Small intestine (tissue), 7 donors: ENCODE measurements around the gene CRYL1. TPM values are rescaled to one million over a fixed set of nuclear protein-coding genes. Genes with fewer than 3 reads are reported as not detected.

Experiments
- DNase-seq, 2 donors: peaks; one replicate each; pipeline versions ENCODE4 v3.0.0 to v3.0.0-alpha.2; 2013
- FAIRE-seq: peaks from 2 replicates; lab custom pipeline; 2012; peaks lifted over from hg19 to GRCh38; lab: Jason Lieb, UNC
- H3K27ac ChIP-seq, 3 donors: one replicate each; pipeline ENCODE4 v1.5.1; 2013; ENCODE audit warnings: low read length in 2 of 3, mild to moderate bottlenecking in 2 of 3, control low read depth in 1 of 3, inconsistent platforms in 1 of 3, low read depth in 1 of 3, moderate library complexity in 1 of 3
- H3K27me3 ChIP-seq, 3 donors: one replicate each; pipeline ENCODE4 v1.6.1; 2013; ENCODE audit warnings: low read length in 3 of 3, inconsistent platforms in 1 of 3; ENCODE audit not compliant: control insufficient read depth in 3 of 3, insufficient read depth in 3 of 3
- H3K36me3 ChIP-seq, 3 donors: one replicate each; pipeline ENCODE4 v1.6.1; 2013; ENCODE audit warnings: low read length in 3 of 3, inconsistent platforms in 1 of 3, low read depth in 1 of 3, mild to moderate bottlenecking in 1 of 3, moderate library complexity in 1 of 3; ENCODE audit not compliant: control insufficient read depth in 3 of 3, insufficient read depth in 2 of 3
- H3K4me1 ChIP-seq, 3 donors: one replicate each; pipeline ENCODE4 v1.6.1; 2013; ENCODE audit warnings: low read length in 2 of 3, inconsistent platforms in 1 of 3, low read depth in 1 of 3, mild to moderate bottlenecking in 1 of 3, moderate library complexity in 1 of 3; ENCODE audit not compliant: control insufficient read depth in 3 of 3, insufficient read depth in 2 of 3
- H3K4me3 ChIP-seq, 3 donors: one replicate each; pipeline ENCODE4 v1.5.1; 2013; ENCODE audit warnings: low read length in 3 of 3, control low read depth in 1 of 3, inconsistent platforms in 1 of 3, low read depth in 1 of 3, mild to moderate bottlenecking in 1 of 3, moderate library complexity in 1 of 3
- H3K9me3 ChIP-seq, 2 donors: one replicate each; pipeline ENCODE4 v1.6.1; 2013; ENCODE audit warnings: low read depth in 1 of 2, low read length in 1 of 2; ENCODE audit not compliant: control insufficient read depth in 2 of 2, insufficient read depth in 1 of 2
- WGBS, 3 donors: extraction: QIAGEN DNeasy Blood & Tissue Kit; methylation state at CpG; one replicate each; pipeline ENCODE4 v1.1.7; 2013; 5-methylcytosine and 5-hydroxymethylcytosine counted together
- polyA plus RNA-seq, 4 donors: library from polyadenylated mRNA; stranded (reverse) in 3 of 4; unstranded in 1 of 4; fragments of 200-250 nt in 3 of 4; fragments of 120-200 nt in 1 of 4; gene quantifications; one replicate each; pipeline versions ENCODE4 v1.2.1 to v1.2.3, GENCODE V29; 2013
- donor health status: healthy with polysubstance abuse.
- donor health status: control.
- donor health status: control.
- donor health status: Bipolar disorder and iron deficiency.
- donor health status: healthy.

The CRYL1 gene
- polyA plus RNA-seq, 4 donors: 136 to 372 (median 263) TPM

DNA sequence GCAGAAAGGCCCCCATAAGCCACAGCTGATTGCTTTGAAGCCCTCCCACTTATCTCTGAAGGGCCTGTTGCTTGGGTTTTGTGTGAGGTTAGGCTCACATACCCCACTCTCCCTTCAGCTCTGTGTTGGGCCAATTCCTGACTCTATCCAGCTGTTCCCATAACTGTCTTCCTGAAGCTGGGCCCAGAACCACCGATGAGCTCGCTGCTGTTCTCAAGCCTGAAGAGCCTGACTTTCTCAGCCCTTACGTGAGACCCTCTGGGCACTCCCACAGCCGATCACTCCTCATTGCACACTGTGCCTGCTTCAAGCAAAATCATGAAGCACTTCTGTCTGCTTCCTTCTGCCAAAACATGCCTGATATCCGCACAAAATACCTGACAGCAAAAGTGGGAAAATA, 124.1 kb downstream of the CRYL1 start:
- WGBS, 3 donors: 84 to 97% (median 93%) methylated on average over 5 of the region's 5 CpGs
- Histone ChIP-seq H3K27me3 (no peaks in the 10 kb centered on the region), H3K9me3 (no peaks in the 10 kb centered on the region), H3K27ac (no peak overlapping the region), H3K36me3 (peaks cover 3 to 34% (median 10%) of the 10 kb centered on the region in 3 donors), H3K4me3 (no peak overlapping the region), H3K4me1 (no peaks in the 10 kb centered on the region)
- DNase-seq (no peak), FAIRE-seq (no peak)

DNA sequence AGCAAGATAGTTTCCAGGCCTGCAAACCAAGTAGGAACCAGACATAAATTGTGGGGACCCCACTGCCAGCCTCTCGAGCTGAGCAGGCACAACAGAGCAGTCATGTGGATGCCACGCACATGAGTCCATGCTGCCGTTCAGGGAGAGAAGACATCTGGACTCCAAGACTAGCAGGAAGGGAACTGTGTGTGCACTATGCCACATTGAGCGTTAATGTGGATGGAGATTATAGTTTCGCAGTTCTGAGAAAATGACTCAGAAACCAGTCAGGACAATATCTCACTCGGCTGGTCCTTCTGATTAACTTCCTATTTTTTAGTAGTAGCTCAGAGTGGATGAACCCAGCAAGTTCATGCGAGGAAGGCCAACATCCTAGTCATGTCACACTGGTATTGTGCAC, 124.9 kb downstream of the CRYL1 start:
- peaks cover 3 to 32% (median 10%) of the 10 kb centered on the region in 3 donors for H3K36me3 ChIP-seq
- H3K4me3 ChIP-seq: no peak overlapping the region
- no peaks in the 10 kb centered on the region for H3K9me3 ChIP-seq
- FAIRE-seq (no peak), DNase-seq (no peak)
- WGBS, 3 donors: 62 to 68% (median 67%) methylated on average over 7 of the region's 7 CpGs
- no peaks in the 10 kb centered on the region for H3K27me3 ChIP-seq
- H3K27ac ChIP-seq: no peak overlapping the region
- no peaks in the 10 kb centered on the region for H3K4me1 ChIP-seq

DNA sequence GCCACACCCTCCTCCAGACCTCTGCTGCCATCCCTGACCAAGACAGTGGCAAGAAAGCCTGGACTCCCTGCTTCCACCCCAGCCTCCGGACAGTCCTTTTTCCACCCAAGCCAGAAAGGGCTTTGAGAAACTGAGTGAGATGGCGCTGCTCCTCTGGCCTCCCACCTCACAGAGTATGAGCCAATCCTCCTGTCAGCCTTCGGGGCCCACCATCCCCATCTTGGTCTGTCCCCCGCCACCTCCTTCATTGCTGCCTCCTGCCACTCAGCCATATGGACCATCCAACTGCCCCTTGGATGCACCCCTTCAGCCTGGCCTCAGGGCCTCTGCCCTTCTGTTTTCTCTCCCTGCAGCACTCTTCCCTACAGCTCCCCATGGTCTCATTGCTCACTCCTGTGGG, 125.7 kb downstream of the CRYL1 start:
- Histone ChIP-seq H3K27me3 (no peaks in the 10 kb centered on the region), H3K9me3 (no peaks in the 10 kb centered on the region), H3K27ac (no peak overlapping the region), H3K36me3 (peaks cover 3 to 27% (median 7%) of the 10 kb centered on the region in 3 donors), H3K4me1 (no peaks in the 10 kb centered on the region), H3K4me3 (no peak overlapping the region)
- DNase-seq: no peak
- no peak for FAIRE-seq
- 98 to 100% (median 100%) methylated on average over 4 of the region's 4 CpGs for WGBS, 3 donors

DNA sequence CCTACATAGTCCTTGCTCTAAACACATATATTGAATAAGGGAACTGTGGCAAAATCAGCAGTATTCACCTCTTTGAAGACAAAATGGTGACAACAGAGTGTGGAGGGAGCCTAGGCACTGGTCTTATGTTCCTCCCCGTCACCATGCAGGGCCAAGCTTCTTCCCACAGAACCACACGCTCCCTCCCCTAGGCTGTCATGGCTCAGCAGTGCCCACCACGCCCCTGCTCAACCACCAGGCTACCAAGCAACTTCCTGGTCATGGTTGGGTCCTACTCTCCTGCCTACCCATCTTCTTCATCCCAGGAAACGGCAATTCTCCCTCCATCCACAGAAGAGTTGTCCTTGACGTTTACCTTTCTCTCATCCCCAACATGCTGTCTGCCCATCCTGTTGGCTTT, 126.1 kb downstream of the CRYL1 start:
- Histone ChIP-seq H3K4me3 (no peak overlapping the region), H3K27ac (no peak overlapping the region), H3K4me1 (no peaks in the 10 kb centered on the region), H3K36me3 (peaks cover 3 to 23% (median 7%) of the 10 kb centered on the region in 3 donors), H3K27me3 (no peaks in the 10 kb centered on the region), H3K9me3 (no peaks in the 10 kb centered on the region)
- 87 to 95% (median 89%) methylated on average over 5 of the region's 5 CpGs for WGBS, 3 donors
- FAIRE-seq: no peak
- no peak for DNase-seq

DNA sequence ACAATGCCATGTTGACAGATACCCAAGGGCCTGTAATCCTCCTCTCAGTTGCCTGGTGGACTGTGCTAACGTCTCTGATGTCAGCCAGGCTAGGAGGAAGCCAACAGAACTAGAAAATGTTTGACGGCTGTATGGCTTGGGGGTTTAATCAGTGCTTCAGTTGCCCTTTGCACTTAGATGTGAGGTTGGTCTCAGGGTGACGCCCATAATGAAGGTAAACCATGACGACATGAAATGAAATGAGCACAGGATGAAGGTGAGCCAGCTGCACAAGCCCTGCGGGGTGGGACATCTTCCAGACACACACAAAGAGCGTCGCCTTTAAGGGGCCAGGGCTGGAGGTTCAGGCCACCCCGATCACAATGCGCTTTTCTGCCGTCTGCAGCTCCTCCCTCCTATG, 127.2 kb downstream of the CRYL1 start:
- 45 to 65% (median 61%) methylated on average over 10 of the region's 10 CpGs for WGBS, 3 donors
- H3K9me3 ChIP-seq: no peaks in the 10 kb centered on the region
- FAIRE-seq: no peak
- H3K4me1 ChIP-seq: no peaks in the 10 kb centered on the region
- no peaks in the 10 kb centered on the region for H3K27me3 ChIP-seq
- DNase-seq: peak; percentile 69 to 73
- H3K27ac ChIP-seq: no peak overlapping the region
- H3K36me3 ChIP-seq: peaks cover 3 to 17% (median 3%) of the 10 kb centered on the region in 3 donors
- H3K4me3 ChIP-seq: no peak overlapping the region

DNA sequence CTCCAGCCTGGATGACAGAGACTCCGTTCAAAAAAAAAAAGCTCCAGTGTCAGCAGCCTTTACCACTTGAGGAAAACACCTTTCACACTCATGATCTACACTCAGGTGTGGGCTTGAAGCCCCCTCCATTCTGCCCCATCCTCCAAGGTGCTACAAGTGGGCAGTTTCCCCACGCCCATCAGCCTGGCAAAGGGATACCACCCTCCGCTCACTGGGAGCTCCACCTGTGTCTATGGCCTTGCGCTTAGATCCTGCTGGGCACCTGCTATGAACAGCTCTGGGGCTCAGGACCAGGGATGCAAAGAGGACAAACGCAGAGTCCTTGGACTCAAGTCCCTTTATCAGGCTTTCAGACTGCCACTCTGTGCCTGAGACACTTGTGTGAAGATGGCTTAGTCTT, 127.8 kb downstream of the CRYL1 start:
- Histone ChIP-seq H3K27me3 (no peaks in the 10 kb centered on the region), H3K9me3 (no peaks in the 10 kb centered on the region), H3K36me3 (peaks cover 0 to 14% (median 2%) of the 10 kb centered on the region in 3 donors), H3K27ac (no peak overlapping the region), H3K4me3 (no peak overlapping the region), H3K4me1 (no peaks in the 10 kb centered on the region)
- no peak for DNase-seq
- 93 to 96% (median 94%) methylated on average over 5 of the region's 5 CpGs for WGBS, 3 donors
- no peak for FAIRE-seq

DNA sequence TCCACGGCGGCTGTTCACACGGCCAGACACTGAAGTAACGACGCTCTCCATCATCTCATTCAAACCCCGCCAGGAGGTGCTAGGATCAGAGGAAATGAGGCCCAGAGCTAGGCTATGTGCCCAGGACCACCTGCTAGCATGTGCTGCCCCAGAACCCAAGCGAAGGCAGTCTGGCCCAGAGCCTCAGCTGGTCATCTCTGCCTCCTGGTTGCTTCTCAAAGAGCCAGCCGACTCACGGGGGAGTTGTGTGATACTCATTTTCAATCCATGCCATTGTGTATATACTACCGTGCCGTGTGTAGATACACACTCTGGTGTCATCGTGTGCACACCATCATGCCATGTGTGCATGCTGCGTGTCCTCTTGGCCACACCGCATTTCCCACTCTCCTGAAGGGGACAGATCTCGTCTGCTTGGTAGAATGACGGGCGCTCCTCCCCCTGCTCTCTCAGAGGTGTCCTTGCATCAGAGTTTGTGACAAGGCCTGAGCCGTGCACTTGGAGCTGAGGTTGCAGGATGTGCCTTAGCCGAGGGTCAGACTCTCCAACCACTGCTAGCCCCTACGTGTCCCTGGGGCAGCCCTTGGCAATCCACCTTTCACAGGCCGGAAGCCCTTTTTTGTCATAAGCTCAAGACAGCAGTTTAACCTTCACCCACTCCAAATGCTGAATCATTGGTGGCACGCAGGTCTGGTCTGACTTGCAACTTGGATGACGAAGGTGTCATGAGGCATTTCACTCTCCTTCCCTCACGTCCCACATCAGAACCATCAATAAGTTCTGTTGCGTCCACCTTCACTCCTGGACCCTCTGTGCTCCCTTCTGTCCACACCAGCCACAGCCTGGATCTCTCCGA, 130.4 kb downstream of the CRYL1 start:
- Histone ChIP-seq H3K27ac (no peak overlapping the region), H3K36me3 (no peaks in the 10 kb centered on the region), H3K27me3 (no peaks in the 10 kb centered on the region), H3K9me3 (peaks cover 0 to 4% of the 10 kb centered on the region in 2 donors), H3K4me3 (no peak overlapping the region), H3K4me1 (no peaks in the 10 kb centered on the region)
- DNase-seq (no peak), FAIRE-seq (no peak)
- WGBS, 3 donors: 89 to 94% (median 91%) methylated on average over 26 of the region's 26 CpGs

DNA sequence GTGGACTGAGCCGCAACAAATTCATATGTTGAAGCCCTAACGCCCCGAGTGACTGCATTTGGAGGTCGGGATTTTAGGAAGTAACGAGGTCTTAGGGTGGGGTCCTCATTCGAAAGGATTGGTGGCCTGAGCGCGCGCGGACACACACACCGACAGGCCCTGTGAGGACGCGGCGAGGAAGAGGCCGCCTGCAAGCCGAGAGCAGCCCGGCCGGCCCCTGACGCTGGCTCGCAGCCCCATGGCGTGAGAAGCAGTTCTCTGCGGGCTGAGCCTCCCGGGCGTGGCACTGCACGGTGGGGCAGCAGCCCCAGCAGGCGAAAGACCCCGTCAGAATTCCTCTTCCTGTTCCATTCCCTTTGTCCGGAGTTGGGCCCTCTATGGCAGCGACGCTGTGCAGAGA, 131.2 kb downstream of the CRYL1 start:
- H3K27me3 ChIP-seq: no peaks in the 10 kb centered on the region
- peaks cover 0 to 4% of the 10 kb centered on the region in 2 donors for H3K9me3 ChIP-seq
- FAIRE-seq (no peak), DNase-seq (no peak)
- H3K4me3 ChIP-seq: no peak overlapping the region
- H3K36me3 ChIP-seq: no peaks in the 10 kb centered on the region
- no peaks in the 10 kb centered on the region for H3K4me1 ChIP-seq
- WGBS, 3 donors: 66 to 75% (median 67%) methylated on average over 30 of the region's 30 CpGs
- H3K27ac ChIP-seq: no peak overlapping the region
